Lung (tissue), 12 donors: ENCODE results near the gene KANSL1L. TPM values are rescaled to one million over a fixed set of nuclear protein-coding genes. Genes with fewer than 3 reads are reported as not detected.

ENCODE experiments used
- ATAC-seq: fragments of 200-7000 bp; cut with Tn5 transposase; one replicate; pipeline ENCODE4 v1.9.1; 2020; ENCODE audit warnings: moderate number of reproducible peaks; ENCODE audit not compliant: insufficient read depth, low FRiP score
- DNase-seq, 3 donors: peaks; one replicate each; pipeline ENCODE4 v3.0.0-alpha.2; 2013 to 2017
- H3K27ac ChIP-seq, 2 donors: one replicate each; pipeline ENCODE4 v1.5.1; 2013; ENCODE audit warnings: mild to moderate bottlenecking in 2 of 2, moderate library complexity in 2 of 2, control low read depth in 1 of 2, inconsistent platforms in 1 of 2, low read depth in 1 of 2, low read length in 1 of 2
- H3K27me3 ChIP-seq, 3 donors: one replicate each; pipeline ENCODE4 v1.5.1; 2013; ENCODE audit warnings: low read length in 2 of 3; ENCODE audit not compliant: control insufficient read depth in 3 of 3, insufficient read depth in 3 of 3
- H3K36me3 ChIP-seq, 4 donors: one replicate each; pipeline ENCODE4 v1.5.1; 2013; ENCODE audit warnings: low read length in 4 of 4, mild to moderate bottlenecking in 1 of 4, moderate library complexity in 1 of 4; ENCODE audit not compliant: control insufficient read depth in 4 of 4, insufficient read depth in 4 of 4
- H3K4me1 ChIP-seq, 5 donors: one replicate each; pipeline ENCODE4 v1.5.1; 2013; ENCODE audit warnings: low read length in 5 of 5, mild to moderate bottlenecking in 2 of 5, moderate library complexity in 1 of 5; ENCODE audit not compliant: control insufficient read depth in 5 of 5, insufficient read depth in 5 of 5
- H3K4me3 ChIP-seq: one replicate; pipeline ENCODE4 v1.5.1; 2013; ENCODE audit warnings: mild to moderate bottlenecking, control low read depth, moderate library complexity
- H3K9ac ChIP-seq, 2 donors: one replicate each; pipeline ENCODE4 v1.5.1; 2013; ENCODE audit warnings: low read length in 2 of 2, control low read depth in 1 of 2; ENCODE audit not compliant: insufficient read depth in 1 of 2
- H3K9me3 ChIP-seq, 4 donors: one replicate each; pipeline ENCODE4 v1.5.1; 2013; ENCODE audit warnings: low read length in 3 of 4, mild to moderate bottlenecking in 1 of 4, moderate library complexity in 1 of 4; ENCODE audit not compliant: control insufficient read depth in 4 of 4, insufficient read depth in 3 of 4
- WGBS, 2 donors: extraction: QIAGEN DNeasy Blood & Tissue Kit; methylation state at CpG; one replicate each; pipeline ENCODE4 v1.1.7; 2013; 5-methylcytosine and 5-hydroxymethylcytosine counted together
- polyA plus RNA-seq, 2 donors: library from polyadenylated mRNA; stranded (reverse); fragments of 200-250 nt; gene quantifications; one replicate each; pipeline ENCODE4 v1.2.1, GENCODE V29; 2013
- total RNA-seq, 2 donors: library from RNA; depleted of rRNA in 1 of 2; stranded (reverse); fragments of >200 nt in 1 of 2; gene quantifications; one replicate each; pipeline ENCODE4 v1.2.1, GENCODE V29; 2014 to 2021
- TF ChIP-seq, protein P1 (sequence below): IDR thresholded peaks from 2 replicates; pipeline ENCODE4 v1.5.1; 2012; ENCODE audit warnings: mild to moderate bottlenecking; ENCODE audit errors: control extremely low read depth, extremely low read depth
- donor health status: control.
- donor health status: control.
- donor health status: Bipolar disorder and iron deficiency.
- donor health status: healthy.
- donor health status: DM: yes; HTN: yes; CAD: no.

Gene KANSL1L
- total and polyA plus RNA-seq, 4 donors, result 6.1 to 117 (median 17.0) TPM

DNA sequence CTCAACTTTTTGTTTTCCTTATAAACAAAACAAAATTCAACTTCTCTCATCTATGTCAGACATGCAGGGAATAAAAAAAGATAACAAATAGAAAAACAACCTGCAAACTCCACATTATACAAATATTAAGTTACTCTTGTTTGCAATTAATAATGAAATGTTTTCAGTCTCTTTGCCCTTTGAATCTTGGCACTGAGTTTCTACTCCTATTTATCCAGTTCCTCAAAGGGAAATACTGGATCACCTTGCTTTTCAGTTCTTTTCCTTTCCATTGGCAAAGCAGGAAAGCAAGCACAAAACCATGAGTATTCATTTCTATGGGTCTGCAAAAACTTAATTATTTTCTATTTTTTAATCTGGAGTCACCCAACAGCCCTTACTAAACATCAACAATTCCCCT is 23.6 kb downstream of the KANSL1L start:
- TF ChIP-seq, protein P1, sequence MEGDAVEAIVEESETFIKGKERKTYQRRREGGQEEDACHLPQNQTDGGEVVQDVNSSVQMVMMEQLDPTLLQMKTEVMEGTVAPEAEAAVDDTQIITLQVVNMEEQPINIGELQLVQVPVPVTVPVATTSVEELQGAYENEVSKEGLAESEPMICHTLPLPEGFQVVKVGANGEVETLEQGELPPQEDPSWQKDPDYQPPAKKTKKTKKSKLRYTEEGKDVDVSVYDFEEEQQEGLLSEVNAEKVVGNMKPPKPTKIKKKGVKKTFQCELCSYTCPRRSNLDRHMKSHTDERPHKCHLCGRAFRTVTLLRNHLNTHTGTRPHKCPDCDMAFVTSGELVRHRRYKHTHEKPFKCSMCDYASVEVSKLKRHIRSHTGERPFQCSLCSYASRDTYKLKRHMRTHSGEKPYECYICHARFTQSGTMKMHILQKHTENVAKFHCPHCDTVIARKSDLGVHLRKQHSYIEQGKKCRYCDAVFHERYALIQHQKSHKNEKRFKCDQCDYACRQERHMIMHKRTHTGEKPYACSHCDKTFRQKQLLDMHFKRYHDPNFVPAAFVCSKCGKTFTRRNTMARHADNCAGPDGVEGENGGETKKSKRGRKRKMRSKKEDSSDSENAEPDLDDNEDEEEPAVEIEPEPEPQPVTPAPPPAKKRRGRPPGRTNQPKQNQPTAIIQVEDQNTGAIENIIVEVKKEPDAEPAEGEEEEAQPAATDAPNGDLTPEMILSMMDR, result no peak

DNA sequence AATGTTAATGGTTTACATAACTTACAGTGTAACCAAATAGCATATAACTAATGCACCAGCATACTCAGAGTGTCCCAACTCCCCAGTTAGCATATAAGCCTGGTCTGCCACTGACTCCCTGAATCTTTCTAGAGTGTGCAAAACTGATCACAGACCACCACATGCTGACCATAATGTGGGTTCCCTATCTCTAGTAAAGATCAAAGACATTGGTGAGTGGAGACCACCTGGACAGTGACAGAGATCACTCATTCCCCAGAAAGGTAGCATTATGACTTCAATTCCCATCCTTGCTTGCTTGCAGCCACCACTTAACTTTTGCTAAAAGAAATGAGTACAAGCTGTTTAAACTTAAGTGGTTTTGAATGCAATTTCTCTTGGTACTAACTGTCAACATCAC is 39.0 kb downstream of the KANSL1L start:
- peaks cover 0 to 13% (median 0%) of the 10 kb centered on the region in 5 donors for H3K4me1 ChIP-seq
- H3K9me3 ChIP-seq, result peaks cover 0 to 2% (median 0%) of the 10 kb centered on the region in 4 donors
- H3K27ac ChIP-seq, result no peak overlapping the region
- no peaks in the 10 kb centered on the region for H3K27me3 ChIP-seq
- H3K9ac ChIP-seq, result no peak overlapping the region
- no peak overlapping the region for H3K4me3 ChIP-seq
- peaks cover 3 to 12% (median 6%) of the 10 kb centered on the region in 4 donors for H3K36me3 ChIP-seq
- DNase-seq, result no peak
- ATAC-seq, result no peak
- TF ChIP-seq, protein P1, result no peak

More for the DNA sequence above, 23.6 kb downstream of the KANSL1L start:
- peaks cover 13 to 44% (median 23%) of the 10 kb centered on the region in 4 donors for H3K36me3 ChIP-seq
- H3K27me3 ChIP-seq, result no peaks in the 10 kb centered on the region
- no peak for ATAC-seq
- H3K9ac ChIP-seq, result no peak overlapping the region
- no peaks in the 10 kb centered on the region for H3K4me1 ChIP-seq
- H3K4me3 ChIP-seq, result no peak overlapping the region
- H3K27ac ChIP-seq, result no peak overlapping the region
- H3K9me3 ChIP-seq, result peaks cover 0 to 12% (median 4%) of the 10 kb centered on the region in 4 donors
- DNase-seq, result no peak

DNA sequence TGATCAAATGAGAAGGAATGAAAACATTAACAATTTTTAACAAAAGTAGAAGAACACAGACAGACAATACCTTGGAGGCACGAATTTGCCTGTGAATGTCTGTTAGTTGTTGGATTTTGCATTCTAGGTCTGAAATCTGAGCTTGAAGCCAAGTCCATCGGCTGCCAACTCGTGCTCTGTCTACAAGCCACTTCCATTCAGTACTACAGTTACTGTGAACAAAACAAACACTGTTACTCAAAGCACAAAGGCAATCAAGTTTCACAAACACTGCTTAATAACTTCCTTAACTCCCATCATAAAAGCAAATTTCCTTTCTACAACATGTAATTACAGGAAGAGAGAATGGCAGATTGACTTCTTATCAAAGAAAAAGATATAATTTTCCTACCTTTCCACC is 42.2 kb downstream of the KANSL1L start:
- no peak overlapping the region for H3K4me3 ChIP-seq
- H3K27me3 ChIP-seq, result no peaks in the 10 kb centered on the region
- WGBS, 2 donors, result 59 to 67% methylated on average over 3 of the region's 3 CpGs
- peaks cover 0 to 4% (median 0%) of the 10 kb centered on the region in 5 donors for H3K4me1 ChIP-seq
- H3K9me3 ChIP-seq, result peaks cover 0 to 7% (median under 1%) of the 10 kb centered on the region in 4 donors
- H3K9ac ChIP-seq, result no peak overlapping the region
- TF ChIP-seq, protein P1, result no peak
- no peak for ATAC-seq
- H3K27ac ChIP-seq, result no peak overlapping the region
- H3K36me3 ChIP-seq, result peaks cover 3 to 23% (median 11%) of the 10 kb centered on the region in 4 donors
- peak in 1 of 3 donors; percentile 30 for DNase-seq

DNA sequence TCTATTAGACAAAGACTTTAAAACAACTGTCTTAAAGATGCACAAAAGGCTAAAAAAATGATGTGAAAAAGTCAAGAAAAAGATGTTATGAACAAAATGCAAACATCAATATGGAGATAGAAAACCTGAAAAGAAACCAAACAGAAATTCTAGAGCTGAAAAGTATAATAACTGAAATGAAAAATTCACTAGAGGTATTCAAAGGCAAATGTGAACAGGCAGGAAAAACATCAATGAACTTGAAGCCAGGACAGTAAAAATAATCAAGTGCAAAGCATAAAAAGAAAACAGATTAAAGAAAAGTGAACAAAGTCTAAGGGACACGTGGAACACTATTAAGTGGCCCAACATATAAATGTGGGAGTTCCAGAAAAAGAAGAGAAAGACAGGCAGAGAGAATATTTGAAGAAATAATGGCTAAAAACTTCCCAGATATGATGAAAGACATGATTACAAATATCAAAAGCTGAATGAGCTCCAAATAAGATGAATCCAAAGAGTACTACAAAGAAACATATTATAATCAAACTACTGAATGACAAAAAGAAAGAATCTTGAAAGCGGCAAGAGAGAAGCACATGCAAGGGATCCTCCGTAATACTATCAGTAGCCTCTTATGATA is 57.5 kb downstream of the KANSL1L start:
- Histone ChIP-seq H3K4me3 (no peak overlapping the region), H3K4me1 (no peaks in the 10 kb centered on the region), H3K36me3 (peaks cover 0 to 25% (median 10%) of the 10 kb centered on the region in 4 donors), H3K27ac (no peak overlapping the region), H3K9ac (no peak overlapping the region), H3K9me3 (peaks cover 0 to 7% (median 5%) of the 10 kb centered on the region in 4 donors), H3K27me3 (no peaks in the 10 kb centered on the region)
- DNase-seq (no peak), ATAC-seq (no peak)
- 97 to 100% methylated on average over 3 of the region's 3 CpGs for WGBS, 2 donors
- TF ChIP-seq, protein P1, result no peak
